ENCODE measurements around the gene PKD1L1. TPM values are rescaled to one million over a fixed set of nuclear protein-coding genes. Genes with fewer than 3 reads are reported as not detected.

Gene PKD1L1
- under 0.01 and 0.12 TPM in 2 replicates for total RNA-seq

GRCh38 chr7:47948141-47948790 lies at the start of gene PKD1L1:
TSS of gene PKD1L1 (minus strand) at chr7:47948466. CDS start at chr7:47948440, 26 bp downstream.

GRCh38 chr7:47979145-47979831 lies 31.0 kb upstream of the PKD1L1 start, which contains the start of gene HUS1:
TSS of gene HUS1 (minus strand) at chr7:47979615. CDS start at chr7:47979519, 96 bp downstream.

Other genes starting within 250 kb of the PKD1L1 start
- 22.1 and 26.7 TPM in 2 replicates for gene HUS1, start 31.1 kb upstream of the PKD1L1 start, total RNA-seq
- not detected in 2 replicates for gene SUN3, start 80.6 kb upstream of the PKD1L1 start, total RNA-seq
- gene C7orf57, start 87.1 kb upstream of the PKD1L1 start, total RNA-seq = 0.24 TPM in 1 of 2 replicates, not detected in the other
- 17.5 and 19.1 TPM in 2 replicates for gene UPP1, start 140.8 kb upstream of the PKD1L1 start, total RNA-seq
- 0.24 and 1.1 TPM in 2 replicates for gene ABCA13, start 223.0 kb upstream of the PKD1L1 start, total RNA-seq

Data from hair follicle dermal papilla cell (primary cell).